ENCODE results near the gene TBX1.
A peak's percentile ranks its signal among the peaks of the same experiment; 100 is the strongest.

TBX1 gene

GRCh38 chr22:19764636-19765476 lies 4.3 kb downstream of the TBX1 start:
- Mint-ChIP-seq H3K36me3 (ENCODE audit: low read depth) (no peaks in the 10 kb centered on the region), H3K27me3 (ENCODE audit: low read depth) (peaks cover 87% of the 10 kb centered on the region), H3K4me1 (peaks cover 27% of the 10 kb centered on the region), H3K27ac (no peak overlapping the region), H3K4me3 (peak overlapping the region; percentile 33 to 52 (median 45)), H3K9me3 (no peaks in the 10 kb centered on the region)
- TF ChIP-seq CTCF (IDR thresholded peaks at IDR 0.05; ENCODE audit: unreplicated experiment in 3 of 3), result no peak

GRCh38 chr22:19765477-19766239 lies 5.1 kb downstream of the TBX1 start:
- Mint-ChIP-seq H3K4me3 (peak overlapping the region in 2 of 3 experiments; percentile 36 to 54), H3K4me1 (peaks cover 20% of the 10 kb centered on the region), H3K27ac (no peak overlapping the region), H3K36me3 (ENCODE audit: low read depth) (no peaks in the 10 kb centered on the region), H3K27me3 (ENCODE audit: low read depth) (peaks cover 88% of the 10 kb centered on the region), H3K9me3 (no peaks in the 10 kb centered on the region)
- no peak for TF ChIP-seq CTCF (IDR thresholded peaks at IDR 0.05; ENCODE audit: unreplicated experiment in 3 of 3)

GRCh38 chr22:19766240-19766510 lies 5.6 kb downstream of the TBX1 start:
- Mint-ChIP-seq H3K27ac (no peak overlapping the region), H3K4me1 (peaks cover 20% of the 10 kb centered on the region), H3K4me3 (no peak overlapping the region), H3K36me3 (ENCODE audit: low read depth) (no peaks in the 10 kb centered on the region), H3K27me3 (ENCODE audit: low read depth) (peaks cover 94% of the 10 kb centered on the region), H3K9me3 (no peaks in the 10 kb centered on the region)
- no peak for TF ChIP-seq CTCF (IDR thresholded peaks at IDR 0.05; ENCODE audit: unreplicated experiment in 3 of 3)

GRCh38 chr22:19766511-19767426 lies 6.2 kb downstream of the TBX1 start:
- H3K4me1 Mint-ChIP-seq, result peaks cover 16% of the 10 kb centered on the region

More at GRCh38 chr22:19766511-19767426, 6.2 kb downstream of the TBX1 start:
- no peak overlapping the region for H3K27ac Mint-ChIP-seq
- H3K27me3 Mint-ChIP-seq (ENCODE audit: low read depth), result peaks cover 95% of the 10 kb centered on the region
- peak in 2 of 3 experiments; percentile 12 to 35 for TF ChIP-seq CTCF (IDR thresholded peaks at IDR 0.05; ENCODE audit: unreplicated experiment in 3 of 3)
- H3K9me3 Mint-ChIP-seq, result no peaks in the 10 kb centered on the region
- H3K4me3 Mint-ChIP-seq, result no peak overlapping the region
- no peaks in the 10 kb centered on the region for H3K36me3 Mint-ChIP-seq (ENCODE audit: low read depth)
